ENCODE results near the gene TRA2A.

- TF ChIP-seq CTCF (IDR thresholded peaks at IDR 0.05), result no peak
- no peak for TF ChIP-seq POLR2AphosphoS5 (IDR thresholded peaks at IDR 0.05)
Observed at GRCh38 chr7:23467291-23467805, 64.4 kb downstream of the TRA2A start.

Measured in gastroesophageal sphincter (tissue), 3 donors.